ENCODE data around the gene MAPK9. TPM values are rescaled to one million over a fixed set of nuclear protein-coding genes. Genes with fewer than 3 reads are reported as not detected.

Gene MAPK9
- total and polyA plus RNA-seq, 2 experiments from 2014 or later = 30.6 to 37.0 TPM

DNA sequence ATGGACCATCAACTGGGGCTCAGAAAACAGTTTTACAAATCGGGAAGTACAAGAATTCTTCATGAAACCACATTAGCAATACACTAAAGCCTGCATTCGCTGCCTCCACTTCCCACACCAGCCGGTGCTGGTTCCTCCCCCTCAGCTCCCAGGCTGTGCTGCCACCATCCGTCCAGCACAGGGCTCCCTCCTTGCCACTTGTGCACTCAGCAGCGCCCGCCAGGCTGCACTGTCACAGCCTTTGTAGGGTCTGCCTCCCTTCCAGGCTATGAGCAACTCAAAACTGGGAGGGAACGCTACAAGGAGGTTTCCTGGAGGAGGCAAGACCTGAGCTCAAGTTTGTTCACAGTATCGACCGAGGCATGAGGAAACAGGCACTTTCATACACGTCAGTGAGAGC lies 7.7 kb downstream of the MAPK9 start:
- Histone ChIP-seq H3K4me1 (ENCODE audit: low read depth) (peaks cover 9% of the 10 kb centered on the region), H3K27ac (peak overlapping the region; percentile 9), H3K36me3 (peaks cover 5% of the 10 kb centered on the region), H3K9me3 (ENCODE audit: low read depth) (no peaks in the 10 kb centered on the region), H3K4me3 (no peak overlapping the region), H3K27me3 (no peaks in the 10 kb centered on the region)
- no peak for DNase-seq (ENCODE audit: low read depth in 1 of 2, low spot score in 1 of 2)
- TF ChIP-seq, protein P1, sequence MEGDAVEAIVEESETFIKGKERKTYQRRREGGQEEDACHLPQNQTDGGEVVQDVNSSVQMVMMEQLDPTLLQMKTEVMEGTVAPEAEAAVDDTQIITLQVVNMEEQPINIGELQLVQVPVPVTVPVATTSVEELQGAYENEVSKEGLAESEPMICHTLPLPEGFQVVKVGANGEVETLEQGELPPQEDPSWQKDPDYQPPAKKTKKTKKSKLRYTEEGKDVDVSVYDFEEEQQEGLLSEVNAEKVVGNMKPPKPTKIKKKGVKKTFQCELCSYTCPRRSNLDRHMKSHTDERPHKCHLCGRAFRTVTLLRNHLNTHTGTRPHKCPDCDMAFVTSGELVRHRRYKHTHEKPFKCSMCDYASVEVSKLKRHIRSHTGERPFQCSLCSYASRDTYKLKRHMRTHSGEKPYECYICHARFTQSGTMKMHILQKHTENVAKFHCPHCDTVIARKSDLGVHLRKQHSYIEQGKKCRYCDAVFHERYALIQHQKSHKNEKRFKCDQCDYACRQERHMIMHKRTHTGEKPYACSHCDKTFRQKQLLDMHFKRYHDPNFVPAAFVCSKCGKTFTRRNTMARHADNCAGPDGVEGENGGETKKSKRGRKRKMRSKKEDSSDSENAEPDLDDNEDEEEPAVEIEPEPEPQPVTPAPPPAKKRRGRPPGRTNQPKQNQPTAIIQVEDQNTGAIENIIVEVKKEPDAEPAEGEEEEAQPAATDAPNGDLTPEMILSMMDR (IDR thresholded peaks at IDR 0.05; ENCODE audit: low read depth, low read length) = no peak

DNA sequence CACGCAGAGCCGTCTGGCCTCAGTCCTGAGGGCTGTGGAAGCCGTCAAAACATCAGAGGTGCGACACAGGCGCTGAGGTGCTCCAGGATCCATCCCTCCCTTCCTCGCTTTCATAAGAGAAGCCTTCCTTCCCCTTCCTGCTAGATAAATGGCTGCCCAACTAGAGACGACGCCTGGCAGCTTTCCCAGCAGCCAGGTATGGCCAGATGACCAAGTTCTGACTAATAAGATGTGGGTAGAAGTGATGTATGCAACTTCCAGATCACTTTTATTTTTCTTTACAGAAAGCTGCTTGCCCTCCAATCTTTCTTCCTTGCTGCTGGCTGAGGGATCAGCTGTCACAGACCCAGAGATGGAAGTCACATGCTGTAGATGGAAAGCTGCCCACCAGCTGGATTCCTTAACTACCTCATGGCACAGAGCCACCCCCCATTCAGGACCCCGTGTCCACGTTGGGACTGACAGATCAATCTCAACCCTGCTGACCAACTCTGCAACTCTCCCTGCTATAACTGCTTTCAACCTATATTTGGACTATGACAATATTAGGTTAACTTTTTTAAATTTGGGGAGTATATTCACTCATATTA lies 8.8 kb downstream of the MAPK9 start:
- Histone ChIP-seq H3K9me3 (ENCODE audit: low read depth) (no peaks in the 10 kb centered on the region), H3K4me1 (ENCODE audit: low read depth) (peaks cover 7% of the 10 kb centered on the region), H3K36me3 (peaks cover 6% of the 10 kb centered on the region), H3K4me3 (no peak overlapping the region), H3K27me3 (no peaks in the 10 kb centered on the region), H3K27ac (no peak overlapping the region)
- DNase-seq (ENCODE audit: low read depth in 1 of 2, low spot score in 1 of 2) = peak in 1 of 2 donors; percentile 48
- TF ChIP-seq, protein P1 (IDR thresholded peaks at IDR 0.05; ENCODE audit: low read depth, low read length) = no peak

- Histone ChIP-seq H3K36me3 (peaks cover 15% of the 10 kb centered on the region), H3K27me3 (no peaks in the 10 kb centered on the region), H3K9me3 (ENCODE audit: low read depth) (no peaks in the 10 kb centered on the region), H3K4me3 (no peak overlapping the region), H3K4me1 (ENCODE audit: low read depth) (no peaks in the 10 kb centered on the region), H3K27ac (no peak overlapping the region)
- DNase-seq (ENCODE audit: low read depth in 1 of 2, low spot score in 1 of 2) = no peak
- TF ChIP-seq, protein P1 (IDR thresholded peaks at IDR 0.05; ENCODE audit: low read depth, low read length) = no peak
Observed at GRCh38 chr5:180282281-180282680, 9.6 kb downstream of the MAPK9 start.

- TF ChIP-seq, protein P1 (IDR thresholded peaks at IDR 0.05; ENCODE audit: low read depth, low read length) = no peak
- no peaks in the 10 kb centered on the region for H3K27me3 ChIP-seq
- no peak overlapping the region for H3K4me3 ChIP-seq
- no peak overlapping the region for H3K27ac ChIP-seq
- H3K4me1 ChIP-seq (ENCODE audit: low read depth) = no peaks in the 10 kb centered on the region
- DNase-seq (ENCODE audit: low read depth in 1 of 2, low spot score in 1 of 2) = no peak
- H3K9me3 ChIP-seq (ENCODE audit: low read depth) = no peaks in the 10 kb centered on the region
- H3K36me3 ChIP-seq = peaks cover 15% of the 10 kb centered on the region
Observed at GRCh38 chr5:180281706-180282105, 10.2 kb downstream of the MAPK9 start.

DNA sequence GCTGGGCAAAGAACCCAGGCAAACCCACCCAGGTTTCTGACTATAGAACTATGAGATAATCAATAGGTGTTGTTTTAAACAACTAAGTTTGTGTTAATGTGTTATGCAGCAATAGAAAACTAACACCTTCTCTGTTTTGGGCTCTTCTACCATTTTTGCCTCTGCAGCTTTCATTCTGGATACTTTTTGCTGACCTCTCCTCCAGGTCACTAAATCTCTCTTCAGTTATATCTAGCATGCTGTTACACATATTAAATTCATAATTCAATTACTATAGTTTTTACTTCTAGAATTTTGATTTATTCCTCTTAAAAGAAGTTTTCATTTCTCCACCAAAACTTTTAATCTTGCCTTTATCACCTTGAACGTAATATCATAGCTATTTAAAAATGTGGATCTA lies 17.2 kb downstream of the MAPK9 start:
- no peak overlapping the region for H3K4me3 ChIP-seq
- DNase-seq (ENCODE audit: low read depth in 1 of 2, low spot score in 1 of 2) = no peak
- H3K4me1 ChIP-seq (ENCODE audit: low read depth) = no peaks in the 10 kb centered on the region
- H3K27me3 ChIP-seq = no peaks in the 10 kb centered on the region
- H3K36me3 ChIP-seq = peaks cover 27% of the 10 kb centered on the region
- TF ChIP-seq, protein P1 (IDR thresholded peaks at IDR 0.05; ENCODE audit: low read depth, low read length) = no peak
- no peak overlapping the region for H3K27ac ChIP-seq
- no peaks in the 10 kb centered on the region for H3K9me3 ChIP-seq (ENCODE audit: low read depth)
